Stimulated activated CD8-positive, alpha-beta memory T cell treated with anti-CD3 and anti-CD28 coated beads, Interleukin-12 subunit alpha, Interleukin-12 subunit beta, amount 100 ng/mL, for 24 hours (primary cell): ENCODE measurements around the gene PRR3.
"Not testable (repeated sequence)": the region's sequence is repeated elsewhere in the genome, so short reads cannot be mapped to it uniquely, and the experiment has no call there.

ENCODE experiments used
- DNase-seq: peaks from one replicate; pipeline ENCODE4 v3.0.0-alpha.2; 2020; ENCODE audit errors: extremely low read depth

PRR3 gene

GRCh38 chr6:30556906-30557682 is at the start of gene PRR3:
Gene PRR3, plus strand, starts transcription at chr6:30557295. Its CDS starts 50 bp downstream, at chr6:30557345.
- DNase-seq, result peak; percentile 70

DNA sequence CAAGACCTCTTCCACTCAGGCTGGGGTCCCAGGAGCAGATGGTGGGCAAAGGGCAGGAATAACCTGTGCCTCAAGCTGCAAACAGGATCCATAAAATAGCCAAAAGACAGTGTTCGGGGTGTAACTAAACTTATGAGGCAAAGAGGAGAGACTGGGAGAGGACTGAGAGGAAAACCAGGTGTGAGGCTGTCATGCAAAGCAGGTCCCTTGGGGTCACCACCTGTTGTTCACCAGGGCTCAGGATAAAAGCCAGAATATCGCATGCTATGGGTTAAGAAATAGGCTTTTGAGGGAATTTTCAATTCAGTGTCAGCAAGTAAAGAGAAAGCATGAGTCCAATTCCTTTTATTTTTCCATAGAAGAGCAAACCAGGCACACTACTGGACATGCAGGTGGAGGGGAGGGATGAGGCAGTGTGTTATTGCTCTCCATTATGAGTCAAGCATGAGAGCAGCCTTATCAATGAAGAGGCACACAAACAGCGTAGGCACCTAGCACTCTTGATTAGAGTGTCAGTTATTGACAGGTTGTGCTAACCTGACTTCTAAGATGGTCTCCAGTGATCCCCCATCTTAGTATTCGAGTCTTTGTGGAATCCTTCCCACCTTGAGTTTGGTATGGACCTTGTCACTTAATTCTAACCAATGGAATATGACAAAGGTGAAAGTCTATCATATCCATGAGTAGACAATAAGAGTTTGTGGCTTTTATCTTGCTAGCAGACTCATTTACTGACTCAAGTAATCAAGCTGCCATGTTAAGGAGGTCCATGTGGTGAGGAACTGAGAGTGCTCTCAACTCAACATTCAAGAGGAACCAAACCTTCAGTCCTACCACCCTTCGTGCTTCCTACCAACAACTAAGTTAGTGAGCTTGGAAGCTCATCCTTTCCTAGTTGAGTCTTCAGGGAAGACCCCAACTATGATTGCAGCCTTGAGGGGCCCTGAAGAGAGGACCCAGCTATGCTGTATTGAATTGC is 49.0 kb upstream of the PRR3 start:
- no peak for DNase-seq

GRCh38 chr6:30508890-30509736 is 48.0 kb upstream of the PRR3 start:
- DNase-seq, result no peak

DNA sequence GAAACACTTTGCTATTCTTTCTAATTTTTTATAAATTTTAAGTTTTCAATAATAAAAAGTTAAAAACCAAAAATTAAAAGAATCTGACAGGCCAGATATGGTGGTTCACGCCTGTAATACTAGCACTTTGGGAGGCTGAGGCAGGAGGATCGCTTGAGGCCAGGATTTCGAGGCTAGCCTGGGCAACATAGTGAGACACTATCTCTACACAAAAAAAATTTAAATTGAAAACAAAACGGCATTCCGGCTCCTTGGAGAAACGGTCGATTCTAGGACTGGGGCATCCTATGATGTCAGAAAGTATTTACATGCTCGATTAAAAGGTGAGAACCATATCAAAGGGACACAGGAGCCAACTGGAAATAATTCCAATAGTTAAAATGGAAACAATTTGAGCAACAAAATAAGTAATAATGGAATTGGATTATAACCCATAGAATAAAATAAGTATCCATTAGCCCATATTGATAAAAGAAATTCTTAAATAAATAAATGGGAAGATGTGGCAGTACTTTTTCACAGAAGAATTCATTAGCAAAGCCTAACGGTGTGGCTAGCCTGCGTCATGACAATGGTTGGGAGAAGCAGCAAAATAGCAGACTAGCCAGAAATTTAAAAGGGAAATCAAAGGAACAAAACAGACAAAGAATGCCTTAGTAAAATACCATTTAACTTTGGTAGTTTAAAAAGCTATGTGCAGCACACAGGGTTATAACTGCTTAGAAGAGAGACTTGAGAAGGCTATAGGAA is 46.5 kb upstream of the PRR3 start:
- DNase-seq, result no peak

DNA sequence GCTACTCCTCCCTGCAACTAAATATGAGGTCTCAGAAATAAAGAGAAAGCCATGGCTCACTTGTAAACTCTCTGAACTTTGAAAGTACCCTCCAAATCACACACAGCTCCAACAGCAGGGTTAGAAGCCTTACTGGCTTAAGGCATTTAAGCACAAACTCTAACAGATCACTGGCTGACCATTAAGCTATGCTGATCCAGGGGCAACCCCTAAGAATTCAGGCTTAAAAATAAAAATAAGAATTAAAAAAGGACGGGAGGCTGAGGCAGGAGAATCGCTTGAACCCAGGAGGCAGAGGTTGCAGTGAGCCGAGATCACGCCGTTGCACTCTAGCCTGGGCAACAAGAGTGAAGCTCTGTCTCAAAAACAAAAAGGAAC is 45.9 kb upstream of the PRR3 start:
- DNase-seq, result no peak

- DNase-seq, result no peak
Measured at GRCh38 chr6:30513451-30513850, 43.6 kb upstream of the PRR3 start.

GRCh38 chr6:30515106-30515505 is 42.0 kb upstream of the PRR3 start:
- no peak for DNase-seq

GRCh38 chr6:30515944-30516753 is 40.9 kb upstream of the PRR3 start:
- peak; percentile 73 for DNase-seq

DNA sequence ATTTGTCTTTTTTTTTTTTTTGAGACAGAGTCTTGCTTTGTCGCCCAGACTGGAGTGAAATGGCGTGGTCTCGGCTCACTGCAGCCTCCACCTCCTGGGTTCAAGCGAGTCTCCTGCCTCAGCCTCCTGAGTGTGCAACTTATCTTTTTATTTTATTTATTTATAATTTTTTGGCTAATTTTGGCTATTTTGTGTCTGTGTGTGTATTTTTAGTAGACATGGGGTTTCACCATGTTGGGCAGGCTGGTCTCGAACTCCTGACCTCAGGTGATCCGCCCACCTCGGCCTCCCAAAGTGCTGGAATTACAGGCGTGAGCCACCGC is 40.4 kb upstream of the PRR3 start:
- DNase-seq, result not testable (repeated sequence)

- not testable (repeated sequence) for DNase-seq
Measured at GRCh38 chr6:30517767-30518504, 39.2 kb upstream of the PRR3 start.

GRCh38 chr6:30518505-30519145 is 38.5 kb upstream of the PRR3 start:
- not testable (repeated sequence) for DNase-seq

- no peak for DNase-seq
Measured at GRCh38 chr6:30520522-30520921, 36.6 kb upstream of the PRR3 start.

GRCh38 chr6:30521082-30521481 is 36.0 kb upstream of the PRR3 start:
- not testable (repeated sequence) for DNase-seq

GRCh38 chr6:30521952-30522351 is 35.1 kb upstream of the PRR3 start:
- not testable (repeated sequence) for DNase-seq

DNA sequence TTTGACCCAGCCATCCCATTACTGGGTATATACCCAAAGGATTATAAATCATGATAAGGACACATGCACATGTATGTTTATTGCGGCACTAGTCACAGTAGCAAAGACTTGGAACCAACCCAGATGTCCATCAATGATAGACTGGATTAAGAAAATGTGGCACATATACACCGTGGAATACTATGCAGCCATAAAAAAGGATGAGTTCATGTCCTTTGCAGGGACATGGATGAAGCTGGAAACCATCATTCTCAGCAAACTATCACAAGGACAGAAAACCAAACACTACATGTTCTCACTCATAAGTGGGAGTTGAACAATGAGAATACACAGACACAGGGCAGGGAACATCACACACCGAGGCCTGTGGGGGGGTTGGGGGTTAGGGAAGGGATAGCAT is 30.7 kb upstream of the PRR3 start:
- DNase-seq, result not testable (repeated sequence)

DNA sequence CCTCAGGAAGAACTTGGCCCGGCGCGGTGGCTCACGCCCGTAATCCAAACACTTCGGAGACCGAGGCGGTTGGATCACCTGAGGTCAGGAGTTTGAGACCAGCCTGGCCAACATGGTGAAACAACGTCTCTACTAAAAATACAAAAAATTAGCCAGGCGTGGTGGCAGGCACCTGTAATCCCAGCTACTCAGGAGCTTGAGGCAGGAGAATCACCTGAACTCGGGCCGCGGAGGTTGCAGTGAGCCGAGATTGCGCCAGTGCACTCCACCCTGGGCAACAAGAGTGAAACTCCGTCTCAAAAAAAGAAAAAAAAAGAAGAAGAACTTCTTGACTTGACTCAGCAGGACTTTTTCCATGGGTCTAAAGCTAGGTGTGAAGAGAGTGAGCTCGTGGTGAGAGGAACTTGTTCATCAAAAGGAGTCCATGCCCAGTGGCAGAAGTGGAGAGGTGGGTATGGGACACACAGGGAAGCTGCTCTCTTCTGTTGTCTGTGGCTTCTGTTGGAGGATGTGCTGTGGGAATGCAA is 27.7 kb upstream of the PRR3 start:
- not testable (repeated sequence) for DNase-seq

- DNase-seq, result no peak
Measured at GRCh38 chr6:30530014-30530413, 27.1 kb upstream of the PRR3 start.

DNA sequence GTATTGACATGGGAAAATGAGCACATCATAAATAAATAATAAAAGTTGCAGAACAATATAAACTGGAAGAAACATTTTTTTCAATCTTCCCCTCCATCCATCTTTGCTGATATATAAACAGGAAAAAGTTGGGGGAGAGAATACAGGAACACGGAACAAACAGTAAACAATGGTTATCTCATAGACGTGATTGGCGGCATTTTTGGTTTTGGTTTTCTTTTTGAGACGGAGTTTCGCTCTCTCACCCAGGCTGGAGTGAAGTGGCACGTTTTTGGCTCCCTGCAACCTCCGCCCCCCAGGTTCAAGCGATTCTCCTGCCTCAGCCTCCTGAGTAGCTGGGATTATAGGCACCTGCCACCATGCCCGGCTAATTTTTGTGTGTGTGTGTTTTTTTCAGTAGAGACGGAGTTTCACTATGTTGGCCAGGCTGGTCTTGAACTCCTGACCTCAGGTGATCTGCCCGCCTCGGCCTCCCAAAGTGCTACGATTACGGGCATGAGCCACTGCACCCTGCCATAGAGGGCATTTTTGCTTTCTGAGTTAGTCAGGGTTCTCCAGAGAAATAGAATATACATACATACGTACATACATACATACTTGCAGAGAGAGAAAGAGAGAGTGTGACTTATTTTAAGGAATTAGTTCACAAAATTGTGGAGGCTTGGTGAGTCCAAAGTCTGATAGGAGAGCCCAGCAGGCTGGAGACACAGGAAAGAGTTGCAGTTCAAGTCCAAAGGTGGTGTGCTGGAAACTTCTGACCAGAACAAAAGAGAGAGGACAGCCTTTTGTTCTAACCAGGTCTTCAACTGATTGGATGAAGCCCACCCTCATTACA is 23.4 kb upstream of the PRR3 start:
- no peak for DNase-seq
